DOHH2 (cell line): ENCODE results near the gene FHIP1A.

Experiments
- CTCF ChIP-seq: fragments of 200-600 bp; sonication (generic); IDR thresholded peaks from one replicate; pipeline ENCODE4 v1.5.1; 2014; ENCODE audit warnings: antibody characterized with exemption, mild to moderate bottlenecking, low read depth, low read length; ENCODE audit not compliant: poor library complexity, severe bottlenecking
- EZH2phosphoT487 ChIP-seq: fragments of 200-600 bp; sonication (generic); IDR thresholded peaks from 2 replicates; pipeline ENCODE4 v1.6.1; 2017; ENCODE audit warnings: borderline replicate concordance, mild to moderate bottlenecking, antibody characterized with exemption, low read length, moderate library complexity, mixed read lengths

- TF ChIP-seq CTCF, result no peak
- TF ChIP-seq EZH2phosphoT487, result no peak
Measured at GRCh38 chr4:151442002-151442401, 33.0 kb downstream of the FHIP1A start.
